GM21528 (cell line): ENCODE measurements around the gene MDFIC.

ENCODE experiments used
- ATAC-seq: cut with Tn5 transposase; IDR thresholded peaks from one replicate; pipeline ENCODE4 v1.9.1; 2021; ENCODE audit warnings: mild to moderate bottlenecking, moderate library complexity; ENCODE audit not compliant: unreplicated experiment, low FRiP score

MDFIC gene

DNA sequence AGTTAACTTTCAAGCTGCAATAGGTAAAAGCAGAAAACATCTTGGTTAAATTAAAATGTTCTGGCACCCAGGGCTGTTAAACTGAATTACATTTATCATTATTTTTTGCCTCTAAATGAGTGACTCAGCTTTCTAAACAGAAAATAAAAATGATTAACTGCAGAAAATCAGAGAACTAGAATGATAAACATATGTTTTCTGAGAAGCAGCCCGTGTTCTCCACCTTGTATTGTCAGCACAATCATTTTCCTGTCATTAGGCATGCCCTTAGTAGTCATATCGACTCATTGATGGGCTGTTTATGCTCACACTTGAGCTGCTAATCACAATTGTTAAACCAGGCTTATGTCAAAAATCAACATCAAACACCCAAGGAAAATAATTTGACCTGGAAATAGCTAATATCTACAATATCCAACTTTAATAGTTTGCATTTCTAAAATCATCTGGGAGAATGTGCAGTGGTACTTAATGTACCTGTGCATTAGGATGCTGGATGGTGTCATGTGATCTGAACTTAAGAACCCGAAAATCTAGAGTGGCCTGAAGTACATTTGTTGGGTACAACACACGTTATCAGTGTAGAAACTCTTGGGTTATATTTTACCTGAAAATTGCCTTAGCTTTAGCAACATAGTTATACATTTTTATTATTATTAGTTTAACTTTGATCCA, 2.3 kb downstream of the MDFIC start:
- no peak for ATAC-seq

- ATAC-seq, result no peak
These were observed 3.5 kb downstream of the MDFIC start for GRCh38 chr7:114925434-114925833.

DNA sequence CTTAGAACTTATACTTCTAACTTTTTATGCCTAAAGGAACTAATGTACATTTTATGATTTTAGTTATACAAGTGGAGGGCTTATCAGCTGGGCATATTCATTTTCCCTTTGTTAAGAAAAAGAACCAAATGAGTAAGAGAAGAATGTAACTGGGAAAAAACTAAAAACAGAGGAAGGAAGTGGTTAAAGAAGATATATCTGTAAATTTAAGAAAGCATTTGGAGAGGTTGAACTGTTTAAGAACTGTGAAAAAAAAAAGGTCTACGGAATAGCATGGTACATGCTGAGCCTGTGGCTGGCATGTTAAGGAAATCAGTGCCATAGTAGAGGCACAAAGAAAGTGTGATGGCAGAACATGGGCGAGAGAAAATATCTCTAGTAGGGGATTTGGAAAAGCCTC, 6.2 kb downstream of the MDFIC start:
- ATAC-seq, result no peak

GRCh38 chr7:114929570-114929969, 7.7 kb downstream of the MDFIC start:
- ATAC-seq, result no peak

DNA sequence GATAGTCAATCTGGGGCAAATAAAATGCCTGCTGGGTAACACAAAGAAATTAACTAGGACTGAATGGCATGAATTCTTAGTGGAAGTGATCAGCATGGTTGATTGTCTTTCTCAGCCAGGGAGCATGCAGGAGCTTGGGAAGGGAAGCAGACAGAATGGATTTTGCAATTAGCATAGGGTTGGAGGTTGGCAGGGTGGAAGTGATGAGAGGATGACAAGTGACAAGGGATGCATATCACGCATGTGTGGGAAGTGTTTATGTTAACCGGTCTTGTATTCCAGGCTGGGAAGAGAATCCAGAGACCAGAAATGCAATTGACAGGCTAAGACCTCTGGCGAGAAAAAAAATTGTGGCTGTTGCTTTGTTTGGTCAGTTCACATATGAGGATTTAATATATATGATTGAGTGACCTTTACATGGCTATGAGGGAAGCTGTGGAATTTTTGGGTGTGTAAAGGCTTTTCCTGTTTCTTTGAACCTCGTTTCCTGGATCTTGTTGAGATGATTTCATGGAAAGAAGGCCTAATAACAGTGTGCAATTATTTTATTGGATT, 8.3 kb downstream of the MDFIC start:
- no peak for ATAC-seq

DNA sequence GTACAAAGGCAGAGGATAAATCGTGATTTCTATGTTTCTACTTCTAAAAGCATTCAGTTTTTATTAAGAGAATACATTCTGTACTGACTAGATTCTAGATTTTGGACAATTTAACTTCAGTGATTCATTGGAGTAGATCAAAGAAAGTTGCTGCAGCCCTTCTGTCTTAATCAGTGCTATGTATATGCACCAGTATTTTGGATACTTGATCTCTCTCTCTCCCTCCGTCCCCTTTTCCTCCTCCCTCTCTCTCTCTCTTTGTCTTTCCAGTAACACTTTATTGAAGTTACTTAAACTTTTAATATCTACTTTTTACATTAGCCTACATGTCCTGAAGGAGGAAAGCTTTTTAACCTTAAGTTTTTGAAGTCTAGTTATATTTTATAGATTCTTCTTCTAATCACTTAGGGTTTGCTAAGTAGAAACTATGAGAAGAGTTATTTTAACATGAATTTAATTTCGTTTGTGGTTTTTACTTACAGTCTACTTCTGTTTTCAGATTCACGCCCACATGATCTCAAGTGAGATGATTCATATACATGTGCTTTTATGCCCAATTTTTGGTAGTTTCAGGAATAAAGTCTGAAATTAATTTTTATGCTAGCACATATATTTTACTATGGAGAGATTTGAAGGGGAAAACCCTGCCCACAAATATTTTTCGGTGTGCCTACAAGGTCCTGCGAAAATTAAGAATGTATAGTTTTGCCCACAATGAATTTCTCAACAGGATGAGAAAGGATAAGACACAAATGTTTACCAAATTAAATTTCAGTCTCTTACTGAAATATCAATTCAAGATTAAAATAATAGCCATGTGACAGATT, 9.1 kb downstream of the MDFIC start:
- peak; percentile 59 for ATAC-seq

DNA sequence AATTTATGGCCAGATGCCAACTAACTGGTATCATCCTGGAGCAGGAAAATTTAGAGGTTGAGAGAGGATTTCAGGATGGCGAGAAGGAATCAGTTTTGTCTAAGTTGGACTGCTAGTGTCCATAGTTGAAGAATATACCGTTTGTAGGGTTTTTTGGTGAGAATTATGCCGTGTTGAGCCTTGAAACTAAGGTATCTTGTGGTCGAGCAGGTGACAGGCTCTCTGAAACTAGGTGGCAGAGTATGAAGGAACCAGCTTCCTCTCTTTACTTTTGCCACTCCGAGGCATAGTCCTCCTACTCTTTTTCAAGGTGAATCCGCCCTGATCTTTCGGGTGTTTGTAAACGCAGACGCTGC, 9.7 kb downstream of the MDFIC start:
- peak; percentile 79 for ATAC-seq

- no peak for ATAC-seq
These were observed 11.1 kb downstream of the MDFIC start for GRCh38 chr7:114932991-114933390.

DNA sequence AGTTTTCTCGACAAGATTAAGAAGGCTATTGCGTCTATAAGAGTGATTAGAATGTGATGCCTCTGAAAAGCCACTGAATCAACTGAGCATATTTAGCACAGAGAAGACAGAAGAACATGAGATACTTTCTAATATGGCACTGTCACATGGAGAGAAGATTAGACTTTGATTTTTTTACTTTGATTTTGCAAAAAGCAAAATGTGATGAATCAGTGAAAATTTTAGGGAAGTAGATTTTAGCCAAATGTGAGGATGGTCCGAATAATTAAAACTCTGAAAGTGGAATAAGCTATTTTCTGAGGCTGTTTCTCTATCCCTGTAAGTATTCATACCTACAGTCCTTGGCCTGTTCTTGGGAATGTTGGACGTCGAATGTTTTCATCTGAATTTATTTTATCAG, 11.8 kb downstream of the MDFIC start:
- no peak for ATAC-seq

GRCh38 chr7:114934086-114934485, 12.2 kb downstream of the MDFIC start:
- no peak for ATAC-seq

DNA sequence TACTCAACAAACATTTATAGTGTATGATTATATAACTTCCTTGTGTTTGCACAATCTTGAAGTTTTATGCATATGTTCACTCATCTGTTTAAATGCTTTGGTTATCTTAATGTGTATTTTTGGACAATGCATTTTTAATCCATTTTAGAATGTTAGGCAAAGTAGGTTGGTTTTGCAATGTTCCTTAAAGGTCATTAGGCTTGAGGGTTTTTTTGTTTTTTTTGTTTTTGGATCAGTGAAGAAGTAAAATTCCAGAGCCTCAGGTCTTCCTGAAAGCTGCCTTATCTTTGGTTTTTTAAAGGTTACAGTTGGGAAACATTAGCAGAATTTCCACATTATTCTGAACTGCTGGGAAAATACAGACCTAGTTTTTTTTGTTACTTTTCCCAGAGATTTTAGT, 12.8 kb downstream of the MDFIC start:
- no peak for ATAC-seq

- ATAC-seq, result no peak
These were observed 14.6 kb downstream of the MDFIC start for GRCh38 chr7:114936471-114936870.

DNA sequence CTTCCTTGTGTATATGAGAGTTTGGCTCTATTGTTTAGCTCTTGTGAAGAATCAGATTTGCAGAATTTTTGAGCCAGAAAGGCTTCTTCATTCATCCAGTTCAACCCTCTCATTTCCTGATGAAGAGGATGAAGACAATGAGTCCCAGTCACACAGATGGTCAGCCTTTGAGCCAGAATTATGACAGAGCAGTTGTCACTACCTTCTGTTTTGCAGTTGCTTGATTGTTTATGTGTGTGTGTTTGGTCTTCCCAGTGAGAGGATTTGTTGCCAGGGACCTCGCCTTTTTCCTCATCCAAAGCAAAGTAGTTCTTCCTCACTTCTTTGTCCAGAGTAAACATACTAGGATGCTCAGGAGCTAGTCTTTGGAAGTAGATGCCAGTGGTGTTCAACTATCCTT, 15.6 kb downstream of the MDFIC start:
- ATAC-seq, result no peak

DNA sequence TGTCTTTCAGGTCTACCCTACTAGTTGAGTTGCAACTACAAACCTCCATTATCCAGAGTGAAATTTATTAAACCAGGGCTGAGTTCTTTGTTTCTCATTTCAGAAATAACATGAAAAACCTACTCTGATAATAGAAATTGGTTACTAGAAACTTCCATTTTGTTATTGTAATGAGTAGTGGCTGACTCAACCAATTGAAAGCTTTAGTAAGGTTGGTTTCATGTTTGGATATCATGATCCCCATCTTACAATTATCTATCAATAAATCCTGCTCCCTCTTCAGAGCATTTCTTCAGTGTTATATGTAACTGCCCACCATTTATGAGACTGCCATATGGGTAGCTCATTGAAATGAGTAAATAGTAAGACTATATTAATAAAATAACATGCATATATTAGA, 16.9 kb downstream of the MDFIC start:
- ATAC-seq, result no peak

GRCh38 chr7:114939484-114940097, 17.7 kb downstream of the MDFIC start:
- ATAC-seq, result no peak

- ATAC-seq, result no peak
These were observed 18.3 kb downstream of the MDFIC start for GRCh38 chr7:114940220-114940619.

DNA sequence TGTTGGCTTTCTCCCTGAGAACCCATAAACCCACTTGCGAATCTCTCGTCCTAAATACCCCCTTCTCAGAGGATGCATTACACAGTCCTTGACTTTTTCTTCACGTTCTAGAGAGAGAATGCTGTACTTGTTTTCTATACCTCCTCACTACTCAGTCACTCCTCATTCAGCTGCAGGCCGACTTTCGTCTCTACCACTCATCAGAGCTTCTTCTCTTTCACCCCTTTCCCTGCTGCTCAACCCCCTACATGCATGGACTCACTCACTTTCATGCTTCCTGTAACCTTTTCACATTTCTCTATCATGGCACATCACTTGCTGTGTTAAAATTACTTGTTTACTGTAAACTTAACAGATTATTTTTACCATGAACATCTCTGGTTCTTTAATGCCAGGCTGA, 19.8 kb downstream of the MDFIC start:
- ATAC-seq, result peak; percentile 70

DNA sequence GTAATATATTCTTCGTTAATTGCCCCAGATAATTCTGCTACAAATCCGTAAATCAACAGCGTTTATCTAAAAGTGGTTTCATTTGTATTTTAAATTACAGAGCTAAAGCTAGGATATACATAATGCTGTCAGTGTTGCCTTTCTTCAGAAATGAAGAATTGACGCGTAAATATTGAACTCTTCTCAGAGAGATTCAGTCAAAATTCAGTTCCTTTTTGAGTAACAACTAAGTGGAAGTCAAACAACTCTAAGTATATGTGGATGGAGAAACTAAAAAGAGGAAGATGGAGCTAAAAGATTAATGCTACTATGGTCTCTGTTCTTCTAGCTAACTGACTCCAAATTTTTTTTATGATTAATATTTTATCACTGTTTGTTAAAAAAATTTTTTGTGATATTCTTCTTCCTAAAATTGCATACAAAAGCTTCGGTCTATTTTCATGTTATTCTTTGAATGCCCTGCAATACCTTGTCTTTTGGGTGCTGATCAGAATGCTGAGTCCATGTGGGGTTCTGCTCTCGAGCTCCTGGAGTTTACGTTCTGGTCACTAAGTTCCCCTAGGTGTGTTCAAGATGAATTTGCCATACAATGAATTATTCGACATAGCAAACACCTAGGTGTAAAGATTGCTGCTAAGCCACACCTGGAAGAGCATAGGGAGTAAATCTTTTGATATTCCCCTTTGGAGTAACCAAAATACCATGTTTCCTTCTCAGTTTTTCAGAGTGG, 20.7 kb downstream of the MDFIC start:
- ATAC-seq, result no peak

GRCh38 chr7:114943530-114943929, 21.6 kb downstream of the MDFIC start:
- no peak for ATAC-seq

DNA sequence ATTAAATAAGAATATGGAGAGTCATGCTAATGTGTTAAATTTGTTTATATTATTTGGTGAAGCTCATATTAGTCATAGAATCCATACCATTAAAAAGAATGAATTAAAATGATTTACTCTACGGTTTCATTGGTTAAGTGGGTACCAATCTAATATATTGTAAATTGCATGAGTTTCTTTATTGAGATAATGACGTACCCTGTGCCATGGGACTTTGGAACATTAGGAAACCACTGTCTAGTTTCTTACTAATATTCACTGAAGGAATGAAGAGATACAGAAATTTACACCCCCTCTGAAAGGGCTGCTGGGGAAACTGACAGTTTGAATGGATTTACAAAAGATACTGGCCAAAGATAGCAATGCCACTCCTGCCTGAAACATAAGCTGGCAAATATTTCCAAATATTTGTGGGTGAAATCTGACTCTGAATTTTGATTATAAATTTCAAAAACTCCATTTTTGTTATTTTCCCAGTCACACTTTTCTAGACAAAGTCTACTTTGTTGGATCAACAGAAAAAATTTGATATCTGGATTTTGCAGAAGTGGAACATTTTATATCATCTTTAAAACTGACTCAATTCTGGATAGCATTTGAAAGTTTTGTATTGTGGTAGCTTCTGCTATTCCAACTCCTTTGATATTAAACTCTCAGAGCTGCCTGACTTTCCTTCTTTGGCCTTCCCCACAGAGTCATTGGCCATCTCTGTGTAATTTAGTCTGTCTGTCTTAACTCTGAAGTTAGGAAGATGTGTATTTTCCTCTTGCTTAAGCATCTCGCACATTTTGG, 22.3 kb downstream of the MDFIC start:
- no peak for ATAC-seq
